ENCODE data around the gene FBRSL1. TPM values are rescaled to one million over a fixed set of nuclear protein-coding genes. Genes with fewer than 3 reads are reported as not detected.

Gene FBRSL1
- 70.8 to 104 TPM (median 90.5 TPM) in 5 replicates for total RNA-seq (2022; extraction: Qiagen RNA extraction)

DNA sequence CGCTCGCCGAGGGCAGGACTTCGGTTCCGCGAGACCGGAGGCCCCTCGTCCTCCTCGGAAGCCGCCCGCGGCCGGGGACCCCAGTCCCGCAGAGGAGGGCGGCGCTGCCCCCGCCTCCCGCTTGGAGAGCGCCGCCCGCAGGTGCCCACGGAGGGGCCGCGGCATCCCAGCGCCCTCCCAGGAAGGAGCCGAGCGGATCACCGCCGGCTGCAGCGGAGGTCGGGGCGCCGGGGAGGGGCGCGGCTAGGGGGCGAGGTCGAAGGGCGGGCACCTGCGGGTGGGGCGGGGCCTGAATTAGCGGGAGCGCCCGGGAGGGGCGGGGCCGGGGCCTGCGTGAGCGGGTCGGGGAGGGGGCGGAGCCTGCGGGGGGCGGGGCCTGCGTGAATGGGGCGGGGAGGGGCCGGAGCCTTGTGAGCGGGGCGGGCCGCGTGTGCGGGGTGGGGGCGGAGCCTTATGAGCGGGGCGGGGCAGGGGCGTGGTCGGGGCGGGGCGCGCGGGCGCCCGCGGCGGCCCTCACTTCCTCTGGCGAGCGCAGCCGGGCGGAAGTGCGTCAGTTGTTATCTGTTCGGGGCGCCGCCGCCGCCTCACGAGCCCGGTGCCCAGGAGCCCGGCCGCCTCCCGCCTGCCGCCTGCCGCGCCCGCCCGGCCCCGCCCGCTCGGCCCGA, at the start of gene FBRSL1:
TSS of gene FBRSL1 (plus strand) at position 550 of the 665 bp plus-strand sequence.

Other genes starting within 250 kb of the FBRSL1 start
- gene GALNT9, start 160.6 kb upstream of the FBRSL1 start, total RNA-seq (2022; extraction: Qiagen RNA extraction): 2.8 to 6.3 TPM (median 4.7 TPM) in 5 replicates
- gene LRCOL1, start 120.4 kb downstream of the FBRSL1 start, total RNA-seq (2022; extraction: Qiagen RNA extraction): not detected in 5 replicates
- not detected in 5 replicates for gene P2RX2, start 128.6 kb downstream of the FBRSL1 start, total RNA-seq (2022; extraction: Qiagen RNA extraction)
- 44.7 to 53.5 TPM (median 51.4 TPM) in 5 replicates for gene POLE, start 197.2 kb downstream of the FBRSL1 start, total RNA-seq (2022; extraction: Qiagen RNA extraction)
- 20.6 to 33.5 TPM (median 31.9 TPM) in 5 replicates for gene PXMP2, start 197.4 kb downstream of the FBRSL1 start, total RNA-seq (2022; extraction: Qiagen RNA extraction)
- 40.9 to 57.4 TPM (median 56.6 TPM) in 5 replicates for gene PGAM5, start 220.7 kb downstream of the FBRSL1 start, total RNA-seq (2022; extraction: Qiagen RNA extraction)

Data from A549 treated with Mapracorat at 1 μM for 4 hours (cell line).